HCT116 (cell line): ENCODE measurements around the gene SDK2. TPM values are rescaled to one million over a fixed set of nuclear protein-coding genes. Genes with fewer than 3 reads are reported as not detected.

Source experiments
- ATAC-seq: fragments of 200-7000 bp; cut with Tn5 transposase; 2 replicates; pipeline ENCODE4 v1.9.1; 2020; ENCODE audit warnings: mild to moderate bottlenecking, moderate library complexity
- BruUV-seq: library from RNA; stranded (reverse); fragments of 400-500 nt; replicated peaks from 2 replicates; lab custom pipeline; 2021; lab: Mats Ljungman, UMichigan
- CTCF ChIA-PET: fragments of 300-600 bp; sonication (Branson Sonifier 250); formaldehyde crosslinking; loops from one replicate; lab custom pipeline; 2021; ENCODE audit warnings: antibody characterized with exemption; lab: Charles Lee
- POLR2A ChIA-PET: fragments of 300-600, 350-600 bp; sonication (Branson Sonifier 250); formaldehyde crosslinking; loops from one replicate; lab custom pipeline; 2021; ENCODE audit warnings: antibody characterized with exemption; lab: Charles Lee
- RAD21 ChIA-PET, 2 experiments: fragments of 300-600 bp; sonication (Branson Sonifier 250); formaldehyde crosslinking; loops; one replicate each; lab custom pipeline; 2023; ENCODE audit warnings: low total read pairs in 2 of 2; ENCODE audit not compliant: uncharacterized antibody in 2 of 2, unreplicated experiment in 2 of 2, low non-redundant PET in 1 of 2; lab: Charles Lee
- DNase-seq: peaks from one replicate; pipeline ENCODE4 v3.0.0-alpha.2; 2010; ENCODE audit warnings: low read depth, low spot score
- H2AFZ ChIP-seq: fragments of 200-600 bp; shearing (Covaris generic), sonication (generic); 2 replicates; pipeline ENCODE4 v1.6.1; 2017; ENCODE audit warnings: low read depth, mixed run types, mixed read lengths, antibody characterized with exemption, low read length; ENCODE audit not compliant: poor library complexity, severe bottlenecking
- H3K27ac ChIP-seq: 2 replicates; pipeline ENCODE4 v1.5.1; 2012; ENCODE audit warnings: low read depth, low read length
- H3K27me3 ChIP-seq: fragments of 200-600 bp; sonication (generic); 2 replicates; pipeline ENCODE4 v1.6.1; 2016; ENCODE audit warnings: mixed run types, low read length, mixed read lengths; ENCODE audit not compliant: insufficient read depth
- H3K36me3 ChIP-seq, 2 experiments: fragments of 200-500 bp in 1 of 2; fragments of 200-600 bp in 1 of 2; sonication (Bioruptor generic) in 1 of 2; sonication (generic) in 1 of 2; 2 replicates each; pipeline versions ENCODE4 v1.5.1 to v1.6.1; 2014 to 2016; ENCODE audit warnings: low read length in 2 of 2, inconsistent platforms in 1 of 2, mixed read lengths in 1 of 2, mixed run types in 1 of 2; ENCODE audit not compliant: insufficient read depth in 2 of 2, control insufficient read depth in 1 of 2
- H3K4me1 ChIP-seq, 2 experiments: fragments of 200-600 bp in 1 of 2; sonication (generic) in 1 of 2; 2 replicates each; pipeline versions ENCODE4 v1.5.1 to v1.6.1; 2012 to 2017; ENCODE audit warnings: low read length in 2 of 2, inconsistent platforms in 1 of 2, mild to moderate bottlenecking in 1 of 2, mixed read lengths in 1 of 2, mixed run types in 1 of 2, moderate library complexity in 1 of 2; ENCODE audit not compliant: insufficient read depth in 2 of 2, control insufficient read depth in 1 of 2
- H3K4me2 ChIP-seq: fragments of 200-600 bp; sonication (generic); 2 replicates; pipeline ENCODE4 v1.6.1; 2017; ENCODE audit warnings: mixed run types, low read length, mixed read lengths
- H3K4me3 ChIP-seq, 2 experiments: fragments of 200-600 bp in 1 of 2; sonication (generic) in 1 of 2; replicated peaks in 1 of 2; 2 replicates each; pipeline ENCODE4 v1.5.1; 2011 to 2016; ENCODE audit warnings: low read length in 2 of 2, control low read depth in 1 of 2, low read depth in 1 of 2, mild to moderate bottlenecking in 1 of 2, mixed read lengths in 1 of 2, mixed run types in 1 of 2
- H3K79me2 ChIP-seq: fragments of 200-600 bp; sonication (generic); 2 replicates; pipeline ENCODE4 v1.6.1; 2017; ENCODE audit warnings: mild to moderate bottlenecking, mixed run types, low read length, moderate library complexity, mixed read lengths; ENCODE audit not compliant: insufficient read depth
- H3K9ac ChIP-seq: fragments of 200-600 bp; sonication (generic); 2 replicates; pipeline ENCODE4 v1.6.1; 2016; ENCODE audit warnings: low read length, mixed read lengths
- H3K9me2 ChIP-seq: fragments of 200-600 bp; sonication (generic), shearing (Covaris generic); 2 replicates; pipeline ENCODE4 v1.6.1; 2017; ENCODE audit warnings: mixed run types, mild to moderate bottlenecking, moderate library complexity; ENCODE audit not compliant: insufficient read depth
- H3K9me3 ChIP-seq, 2 experiments: fragments of 200-500 bp in 1 of 2; fragments of 200-600 bp in 1 of 2; sonication (Bioruptor generic) in 1 of 2; sonication (generic) in 1 of 2; 2 replicates each; pipeline ENCODE4 v1.6.1; 2014 to 2017; ENCODE audit warnings: low read length in 2 of 2, mixed read lengths in 2 of 2, inconsistent platforms in 1 of 2, low read depth in 1 of 2, mild to moderate bottlenecking in 1 of 2, mixed run types in 1 of 2, moderate library complexity in 1 of 2; ENCODE audit not compliant: control insufficient read depth in 1 of 2, insufficient read depth in 1 of 2
- H4K20me1 ChIP-seq: fragments of 200-600 bp; sonication (generic), shearing (Covaris generic); 2 replicates; pipeline ENCODE4 v1.6.1; 2017; ENCODE audit warnings: mixed run types, mild to moderate bottlenecking, moderate library complexity; ENCODE audit not compliant: insufficient read depth
- CBX3 ChIP-seq: IDR thresholded peaks from 2 replicates; pipeline ENCODE4 v1.6.1; 2012; ENCODE audit warnings: low read depth
- CEBPB ChIP-seq: IDR thresholded peaks from 2 replicates; pipeline ENCODE4 v1.6.1; 2012; ENCODE audit warnings: low read depth
- ELF1 ChIP-seq: IDR thresholded peaks from 2 replicates; pipeline ENCODE4 v1.6.1; 2012; ENCODE audit warnings: low read depth, borderline replicate concordance
- EZH2phosphoT487 ChIP-seq: fragments of 200-600 bp; IDR thresholded peaks from 2 replicates; pipeline ENCODE4 v1.6.1; 2018; ENCODE audit warnings: antibody characterized with exemption, borderline replicate concordance
- JUND ChIP-seq: IDR thresholded peaks from 2 replicates; pipeline ENCODE4 v1.6.1; 2012
- RAD21 ChIP-seq: IDR thresholded peaks from 2 replicates; pipeline ENCODE4 v1.6.1; 2012; ENCODE audit warnings: low read depth, mild to moderate bottlenecking
- SIN3A ChIP-seq: IDR thresholded peaks from 2 replicates; pipeline ENCODE4 v1.6.1; 2012; ENCODE audit warnings: low read depth
- SP1 ChIP-seq: IDR thresholded peaks from 2 replicates; pipeline ENCODE4 v1.6.1; 2012; ENCODE audit warnings: low read depth
- SRF ChIP-seq: IDR thresholded peaks from 2 replicates; pipeline ENCODE4 v1.6.1; 2012; ENCODE audit warnings: low read depth
- TCF7L2 ChIP-seq: IDR thresholded peaks from 2 replicates; pipeline ENCODE4 v1.7.0; 2011; ENCODE audit warnings: borderline replicate concordance, inconsistent platforms; ENCODE audit not compliant: insufficient read depth, insufficient read length; ENCODE audit errors: extremely low read depth
- YY1 ChIP-seq: IDR thresholded peaks from 2 replicates; pipeline ENCODE4 v1.6.1; 2011; ENCODE audit warnings: low read length, low read depth, moderate library complexity, mild to moderate bottlenecking; ENCODE audit not compliant: insufficient replicate concordance; ENCODE audit errors: extremely low read depth
- ZFX ChIP-seq: fragments of 450-650 bp; IDR thresholded peaks from 2 replicates; pipeline ENCODE4 v1.6.1; 2017
- intact Hi-C: fragments of 100-400 bp; cut with micrococcal nuclease; formaldehyde crosslinking; loops from 2 replicates; pipeline ENCODE4 v1.10.0; 2022
- total RNA-seq: library from RNA; stranded (reverse); gene quantifications from one replicate; pipeline ENCODE4 v1.2.1, GENCODE V29; 2021; ENCODE audit not compliant: unreplicated experiment
- TF ChIP-seq, protein P1 (sequence below): IDR thresholded peaks from 2 replicates; pipeline ENCODE4 v1.6.1; 2012

Gene SDK2
- total RNA-seq, 1 experiment from 2014 or later = 0.10 TPM

GRCh38 chr17:73495641-73496040, 148.6 kb downstream of the SDK2 start:
- no peaks in the 10 kb centered on the region for H3K36me3 ChIP-seq
- POLR2A ChIA-PET = no interaction called here
- BruUV-seq = no TSS peak
- H3K9me3 ChIP-seq = no peaks in the 10 kb centered on the region
- no peak for DNase-seq
- H3K9ac ChIP-seq = no peak overlapping the region
- ATAC-seq = no peak
- H3K4me1 ChIP-seq = no peaks in the 10 kb centered on the region
- intact Hi-C loops = no loop called here
- H3K27me3 ChIP-seq = peaks cover 64% of the 10 kb centered on the region
- TF ChIP-seq SP1 (no peak), CEBPB (no peak), CBX3 (no peak), EZH2phosphoT487 (no peak), ELF1 (no peak), JUND (no peak), RAD21 (no peak), SRF (no peak), TCF7L2 (no peak), SIN3A (no peak)
- TF ChIP-seq, protein P1, sequence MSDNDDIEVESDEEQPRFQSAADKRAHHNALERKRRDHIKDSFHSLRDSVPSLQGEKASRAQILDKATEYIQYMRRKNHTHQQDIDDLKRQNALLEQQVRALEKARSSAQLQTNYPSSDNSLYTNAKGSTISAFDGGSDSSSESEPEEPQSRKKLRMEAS = no peak
- TF ChIP-seq, all 23 proteins: peak for 0
- Histone ChIP-seq H3K79me2 (no peaks in the 10 kb centered on the region), H3K4me3 (no peak overlapping the region), H2AFZ (no peak overlapping the region), H3K4me2 (no peak overlapping the region), H3K27ac (no peak overlapping the region), H4K20me1 (no peaks in the 10 kb centered on the region), H3K9me2 (no peaks in the 10 kb centered on the region)
- ChIA-PET CTCF (no interaction called here), RAD21 (no interaction called here)

- Histone ChIP-seq H3K4me3 (no peak overlapping the region), H3K4me2 (no peak overlapping the region), H3K9me2 (no peaks in the 10 kb centered on the region), H3K36me3 (no peaks in the 10 kb centered on the region), H3K9me3 (no peaks in the 10 kb centered on the region), H4K20me1 (no peaks in the 10 kb centered on the region), H3K79me2 (no peaks in the 10 kb centered on the region), H3K9ac (no peak overlapping the region), H3K27ac (no peak overlapping the region), H2AFZ (no peak overlapping the region), H3K4me1 (no peaks in the 10 kb centered on the region), H3K27me3 (peaks cover 61% of the 10 kb centered on the region)
- no peak for TF ChIP-seq YY1
- no peak for TF ChIP-seq ZFX
- no peak for TF ChIP-seq ELF1
- ChIA-PET POLR2A (no interaction called here), RAD21 (no interaction called here), CTCF (no interaction called here)
- intact Hi-C loops = no loop called here
- BruUV-seq = no TSS peak
- DNase-seq = no peak
- ATAC-seq = no peak
Observed at GRCh38 chr17:73494950-73495349, 149.3 kb downstream of the SDK2 start.
